Measurements from ENCODE around the gene ZNF32.

DNA sequence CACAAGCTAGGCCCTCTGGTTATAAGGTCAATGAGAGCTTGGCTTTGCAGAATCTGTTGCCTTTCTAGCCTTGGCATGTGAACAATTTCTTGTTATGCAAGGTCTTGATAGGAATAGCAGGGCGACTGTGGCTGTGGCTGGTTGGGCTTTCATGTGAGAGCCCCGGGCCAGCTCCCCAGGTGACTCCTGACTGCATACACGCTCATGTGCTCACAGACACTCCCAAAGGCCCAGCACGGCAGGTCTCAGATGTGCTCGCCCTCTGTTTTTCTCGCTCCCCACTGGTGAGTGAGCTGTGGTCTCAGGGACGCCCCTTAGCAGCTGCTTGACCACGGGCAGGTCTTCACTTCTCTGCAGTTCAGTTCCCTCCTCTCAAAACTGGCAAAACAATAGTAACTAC is 37.1 kb upstream of the ZNF32 start:
- no peak for TF ChIP-seq USF2 (IDR thresholded peaks at IDR 0.05; ENCODE audit: low read depth, low read length)
- TF ChIP-seq RCOR1 (IDR thresholded peaks at IDR 0.05; ENCODE audit: insufficient replicate concordance, low read length) = no peak
- TF ChIP-seq POLR2A (IDR thresholded peaks at IDR 0.05; ENCODE audit: low read depth, low read length) = no peak
- no peak for TF ChIP-seq CTCF (conservative IDR thresholded peaks at IDR 0.05; ENCODE audit: low read depth, low read length)
- no peak for TF ChIP-seq RAD21 (IDR thresholded peaks at IDR 0.05; ENCODE audit: low read length)
- TF ChIP-seq SMC3 (IDR thresholded peaks at IDR 0.05; ENCODE audit: low read depth, low read length) = no peak
- TF ChIP-seq RFX5 (IDR thresholded peaks at IDR 0.05; ENCODE audit: low read depth, low read length) = no peak
- no peak for TF ChIP-seq FOS (IDR thresholded peaks at IDR 0.05; ENCODE audit: low read depth, low read length)
- TF ChIP-seq NFE2L2 (IDR thresholded peaks at IDR 0.05; ENCODE audit: low read depth, low read length) = no peak
- no peak for TF ChIP-seq MAZ (IDR thresholded peaks at IDR 0.05; ENCODE audit: borderline replicate concordance, low read depth, low read length)
- no peak for TF ChIP-seq CHD1 (IDR thresholded peaks at IDR 0.05; ENCODE audit: low read depth, low read length)
- no peak for TF ChIP-seq CEBPB (IDR thresholded peaks at IDR 0.05; ENCODE audit: low read depth, low read length)
- no peak for TF ChIP-seq MXI1 (IDR thresholded peaks at IDR 0.05; ENCODE audit: borderline replicate concordance, low read depth, low read length)
- no peak for TF ChIP-seq MAFK (IDR thresholded peaks at IDR 0.05; ENCODE audit: low read depth, low read length)
